HG03196 (cell line): ENCODE measurements around the gene KBTBD12.

ENCODE experiments used
- ATAC-seq: cut with Tn5 transposase; IDR thresholded peaks from one replicate; pipeline ENCODE4 v1.9.1; 2021; ENCODE audit not compliant: unreplicated experiment

Gene KBTBD12

DNA sequence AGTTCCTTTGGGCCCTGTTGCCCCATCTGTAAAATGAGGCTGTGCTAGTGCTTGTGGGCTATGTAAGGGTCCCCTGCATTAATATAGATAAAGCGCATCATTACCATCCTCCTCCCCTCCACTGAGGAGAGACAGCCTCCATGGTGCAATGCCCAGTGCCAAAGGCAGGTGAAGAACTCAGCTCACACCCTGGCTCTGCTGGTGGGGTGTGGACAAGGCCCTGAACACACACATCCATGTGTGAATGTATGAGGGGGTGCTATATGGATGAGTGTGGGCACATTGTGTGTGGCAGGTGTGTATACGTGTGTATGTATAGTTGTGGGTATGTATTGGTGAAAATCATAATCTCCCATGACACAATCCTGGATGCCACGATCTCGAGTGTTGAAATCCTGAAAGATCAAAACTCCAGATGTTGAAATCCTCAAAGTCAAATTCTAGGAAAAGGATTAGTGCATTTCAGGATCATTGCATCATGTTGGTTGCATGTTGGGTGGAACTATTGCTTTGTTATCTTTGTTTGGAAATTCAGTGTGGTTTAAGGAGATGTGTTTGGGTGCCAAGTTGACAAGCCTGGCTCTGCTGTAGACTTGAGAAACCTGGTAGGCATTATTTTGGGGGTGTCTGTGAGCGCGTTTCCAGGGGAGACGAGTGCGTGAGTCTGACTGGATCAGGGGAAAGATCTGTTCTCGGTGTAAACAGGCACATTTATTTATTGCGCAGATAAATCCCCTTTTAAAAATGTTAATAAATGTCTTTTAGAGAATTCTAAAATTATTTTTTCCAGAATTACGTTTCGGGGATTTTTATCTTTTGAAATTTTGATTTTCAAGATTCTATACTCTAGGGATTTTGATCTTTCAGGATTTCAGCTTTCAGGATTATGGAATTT is 95.2 kb downstream of the KBTBD12 start:
- no peak for ATAC-seq

DNA sequence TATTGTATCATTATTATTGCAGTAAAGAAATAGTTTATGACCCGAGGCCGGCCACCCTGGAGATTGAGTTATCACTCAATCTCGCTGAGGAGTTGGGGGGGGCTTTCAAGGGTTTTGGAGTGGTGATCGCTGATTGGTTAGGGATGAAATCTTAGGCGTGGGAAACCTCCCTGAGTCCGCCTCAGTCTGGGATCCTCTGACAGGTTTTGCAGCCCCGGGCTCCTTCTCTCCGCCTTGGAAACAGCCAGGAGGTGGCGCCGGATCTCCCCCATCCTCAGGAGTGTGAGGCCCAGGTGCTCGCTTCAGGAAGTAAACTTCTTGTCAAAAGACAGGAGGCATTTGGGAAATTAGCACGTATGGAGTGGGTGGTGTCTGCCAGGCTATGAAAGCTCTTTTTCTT is 96.1 kb downstream of the KBTBD12 start:
- ATAC-seq: no peak

DNA sequence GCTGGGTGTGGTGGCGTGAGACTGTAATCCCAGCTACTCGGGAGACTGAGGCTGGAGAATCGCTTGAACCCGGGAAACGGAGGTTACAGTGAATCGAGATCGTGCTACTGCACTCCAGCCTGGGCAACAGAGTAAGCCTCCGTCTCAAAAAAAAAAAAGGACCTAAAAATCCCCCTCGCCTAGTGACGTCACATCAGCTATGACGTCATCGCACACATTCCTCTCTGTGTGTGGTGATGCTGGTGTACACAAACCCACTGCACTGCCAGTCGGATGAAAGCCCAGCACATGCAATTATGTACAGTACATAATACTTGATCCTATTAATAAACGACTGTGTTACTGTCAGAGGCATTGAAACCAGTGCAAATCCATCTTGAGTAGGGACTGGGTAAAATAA is 97.0 kb downstream of the KBTBD12 start:
- no peak for ATAC-seq

DNA sequence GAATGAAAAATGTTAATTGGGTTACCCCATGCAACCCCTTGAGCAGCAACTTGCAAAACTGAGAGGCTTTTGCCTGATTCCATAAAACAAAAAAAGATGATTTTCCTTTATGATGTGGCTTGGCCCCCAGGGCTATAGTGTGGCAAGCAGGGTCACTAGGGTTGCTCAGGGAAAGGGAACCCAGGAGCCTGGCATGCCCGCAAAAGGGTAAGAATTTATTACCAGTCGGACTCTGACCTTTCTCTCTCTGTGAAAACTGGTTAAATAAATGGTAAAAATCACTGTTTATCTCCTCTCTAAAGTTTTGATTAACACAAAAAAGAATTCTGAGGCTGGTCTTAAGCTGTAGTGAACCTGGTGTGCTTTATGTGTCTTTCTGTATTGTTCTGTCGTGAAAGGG is 99.5 kb downstream of the KBTBD12 start:
- ATAC-seq: no peak

DNA sequence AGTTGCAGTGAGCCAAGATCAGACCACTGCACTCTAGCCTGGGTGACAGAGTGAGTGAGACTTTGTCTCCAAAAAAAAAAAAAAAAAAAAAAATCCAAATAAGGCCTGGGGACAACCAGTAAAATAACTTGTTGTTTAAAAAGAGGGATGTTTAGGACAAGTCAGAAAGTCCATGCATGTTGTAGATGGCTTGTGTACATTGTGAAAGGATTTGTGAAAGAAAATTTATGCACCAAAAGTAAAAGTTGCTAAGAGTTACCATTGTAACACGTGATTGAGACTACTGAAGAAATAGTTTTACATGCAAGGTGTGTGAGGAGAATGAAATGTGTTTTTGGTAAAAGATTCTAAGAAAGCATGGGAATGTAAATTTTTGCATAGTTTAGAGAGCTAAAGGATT is 101.5 kb downstream of the KBTBD12 start:
- ATAC-seq: no peak

DNA sequence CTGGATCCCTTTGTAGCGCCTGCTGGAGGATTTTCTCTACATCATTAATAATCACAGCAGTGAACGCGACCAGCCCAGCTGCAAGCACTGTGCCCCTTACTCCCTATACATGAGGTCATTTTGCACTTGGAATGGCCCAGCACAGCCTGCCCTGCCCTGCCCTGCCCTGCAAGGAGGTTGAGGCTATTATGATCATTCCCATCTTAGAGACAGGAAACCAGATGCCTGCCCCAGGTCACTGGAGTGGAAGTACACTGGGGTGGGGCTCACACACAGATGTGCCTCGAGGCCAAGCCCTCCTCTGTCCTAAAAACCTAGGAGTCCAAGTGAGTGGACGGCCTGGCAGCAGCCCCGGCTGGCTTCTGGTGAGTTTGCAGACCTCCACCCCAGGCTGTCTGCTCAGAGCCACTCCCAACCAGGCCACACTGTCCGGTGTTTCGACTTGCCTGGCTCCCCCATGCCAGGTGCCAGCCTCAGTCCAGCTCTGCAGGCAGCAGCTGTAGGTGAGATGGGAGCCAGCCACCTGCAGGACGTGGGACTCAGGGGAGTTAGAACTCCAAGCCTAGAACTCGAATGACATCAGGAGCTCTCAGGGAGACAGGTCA is 106.8 kb downstream of the KBTBD12 start:
- ATAC-seq: no peak

DNA sequence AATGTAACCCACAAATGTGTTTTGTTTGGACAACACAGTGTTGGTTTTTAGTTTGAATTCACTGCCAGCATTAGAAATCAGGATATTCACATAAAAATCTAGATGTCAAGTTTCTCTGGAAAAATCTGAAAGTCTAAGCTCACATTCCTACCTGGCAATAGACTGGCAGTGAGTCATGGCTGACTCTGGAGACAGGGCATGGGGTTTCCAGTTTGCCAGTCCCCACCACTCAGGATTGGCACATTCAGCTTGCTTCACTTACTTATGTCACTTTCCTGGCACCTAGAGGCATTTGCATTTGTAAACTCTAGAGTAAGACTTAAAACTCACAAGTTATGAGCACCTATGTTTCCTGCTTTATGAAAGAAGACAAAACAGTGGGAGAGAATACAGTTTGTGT is 118.1 kb downstream of the KBTBD12 start:
- no peak for ATAC-seq

DNA sequence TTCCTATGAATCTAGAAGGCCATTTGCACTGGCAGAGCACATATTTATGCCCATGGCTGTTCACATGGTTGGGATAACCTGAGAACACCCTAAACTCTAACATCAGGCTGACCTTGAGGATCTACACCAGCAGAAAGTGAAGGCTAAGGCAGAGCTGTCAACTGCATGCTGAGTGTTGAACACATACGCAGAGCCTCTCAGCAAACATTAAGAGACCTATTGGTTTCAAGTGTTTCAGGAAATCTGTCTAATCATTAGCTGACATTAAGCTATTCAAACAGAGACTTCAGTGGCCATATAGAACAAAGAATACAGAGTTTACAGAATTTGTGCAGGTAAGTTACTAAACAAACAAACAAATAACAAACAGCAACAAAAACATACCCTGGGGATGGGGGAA is 121.1 kb downstream of the KBTBD12 start:
- no peak for ATAC-seq
